OCI-LY7 (cell line): Measurements from ENCODE around the gene FBXO45. TPM values are rescaled to one million over a fixed set of nuclear protein-coding genes. Genes with fewer than 3 reads are reported as not detected.

Experiments
- BruUV-seq: library from RNA; stranded (reverse); fragments of 400-500 nt; replicated peaks from 2 replicates; lab custom pipeline; 2021; lab: Mats Ljungman, UMichigan
- CTCF ChIA-PET: fragments of 300-600 bp; sonication (Branson Sonifier 250); formaldehyde crosslinking; loops from one replicate; lab custom pipeline; 2022; ENCODE audit warnings: antibody characterized with exemption; ENCODE audit not compliant: unreplicated experiment; lab: Charles Lee
- POLR2A ChIA-PET: fragments of 300-600 bp; sonication (Branson Sonifier 250); formaldehyde crosslinking; loops from one replicate; lab custom pipeline; 2022; ENCODE audit warnings: antibody characterized with exemption; lab: Charles Lee
- DNase-seq: peaks from one replicate; pipeline ENCODE4 v3.0.0-alpha.2; 2015; ENCODE audit warnings: low spot score
- H2AFZ ChIP-seq: fragments of 200-600 bp; sonication (generic), shearing (Covaris generic); 2 replicates; pipeline ENCODE4 v1.6.1; 2014; ENCODE audit warnings: mild to moderate bottlenecking, antibody characterized with exemption, low read length, moderate library complexity
- H3K27ac ChIP-seq: fragments of 200-600 bp; sonication (generic); 2 replicates; pipeline ENCODE4 v1.5.1; 2014; ENCODE audit warnings: mixed run types, low read depth, mild to moderate bottlenecking, moderate library complexity, low read length, inconsistent platforms; ENCODE audit not compliant: poor library complexity, severe bottlenecking
- H3K36me3 ChIP-seq: fragments of 200-600 bp; sonication (generic); 2 replicates; pipeline ENCODE4 v1.6.1; 2014; ENCODE audit warnings: mild to moderate bottlenecking, antibody characterized with exemption, low read length, moderate library complexity, mixed read lengths; ENCODE audit not compliant: insufficient read depth
- H3K4me1 ChIP-seq: fragments of 200-600 bp; sonication (generic); 2 replicates; pipeline ENCODE4 v1.5.1; 2014; ENCODE audit warnings: mild to moderate bottlenecking, low read length; ENCODE audit not compliant: insufficient read depth, poor library complexity, severe bottlenecking
- H3K4me2 ChIP-seq: fragments of 200-600 bp; sonication (generic); 2 replicates; pipeline ENCODE4 v1.6.1; 2014; ENCODE audit warnings: mild to moderate bottlenecking, low read length
- H3K4me3 ChIP-seq: fragments of 200-600 bp; sonication (generic); 2 replicates; pipeline ENCODE4 v1.5.1; 2014; ENCODE audit warnings: mild to moderate bottlenecking, low read depth, low read length; ENCODE audit not compliant: poor library complexity, severe bottlenecking
- H3K79me2 ChIP-seq: fragments of 200-600 bp; sonication (generic); 2 replicates; pipeline ENCODE4 v1.6.1; 2016; ENCODE audit warnings: low read depth, mild to moderate bottlenecking, low read length, moderate library complexity, mixed read lengths; ENCODE audit not compliant: insufficient read depth
- H3K9me2 ChIP-seq: fragments of 200-600 bp; sonication (generic); 2 replicates; pipeline ENCODE4 v1.6.1; 2016; ENCODE audit warnings: mild to moderate bottlenecking, low read length, mixed read lengths; ENCODE audit not compliant: insufficient read depth
- H3K9me3 ChIP-seq: fragments of 200-600 bp; sonication (generic); 2 replicates; pipeline ENCODE4 v1.6.1; 2014; ENCODE audit warnings: mild to moderate bottlenecking, mixed run types, low read length, mixed read lengths
- H4K20me1 ChIP-seq: fragments of 200-600 bp; sonication (generic); 2 replicates; pipeline ENCODE4 v1.6.1; 2014; ENCODE audit warnings: mild to moderate bottlenecking, antibody characterized with exemption, low read length, moderate library complexity, mixed read lengths; ENCODE audit not compliant: insufficient read depth
- EZH2phosphoT487 ChIP-seq: fragments of 200-600 bp; sonication (generic); IDR thresholded peaks from 2 replicates; pipeline ENCODE4 v1.6.1; 2018; ENCODE audit warnings: low read depth, borderline replicate concordance, mild to moderate bottlenecking, mixed run types, antibody characterized with exemption, low read length, moderate library complexity, mixed read lengths
- intact Hi-C: fragments of 100-400 bp; cut with micrococcal nuclease; formaldehyde crosslinking; loops from one replicate; pipeline ENCODE4 v1.10.0; 2022; ENCODE audit not compliant: unreplicated experiment
- total RNA-seq, 2 experiments: library from RNA; depleted of rRNA in 1 of 2; stranded (reverse); fragments of >200 nt in 1 of 2; shearing (Covaris generic) in 1 of 2; gene quantifications; 2 replicates each; pipeline ENCODE4 v1.2.3, GENCODE V29; 2014 to 2022
- TF ChIP-seq, protein P1 (sequence below): fragments of 200-600 bp; sonication (generic); conservative IDR thresholded peaks from 2 replicates; pipeline ENCODE4 v1.5.1; 2014; ENCODE audit warnings: mild to moderate bottlenecking, antibody characterized with exemption, low read length, moderate library complexity, mixed read lengths

Gene FBXO45
- total RNA-seq, 2 experiments from 2014 or later = 10.6 to 15.5 TPM

DNA sequence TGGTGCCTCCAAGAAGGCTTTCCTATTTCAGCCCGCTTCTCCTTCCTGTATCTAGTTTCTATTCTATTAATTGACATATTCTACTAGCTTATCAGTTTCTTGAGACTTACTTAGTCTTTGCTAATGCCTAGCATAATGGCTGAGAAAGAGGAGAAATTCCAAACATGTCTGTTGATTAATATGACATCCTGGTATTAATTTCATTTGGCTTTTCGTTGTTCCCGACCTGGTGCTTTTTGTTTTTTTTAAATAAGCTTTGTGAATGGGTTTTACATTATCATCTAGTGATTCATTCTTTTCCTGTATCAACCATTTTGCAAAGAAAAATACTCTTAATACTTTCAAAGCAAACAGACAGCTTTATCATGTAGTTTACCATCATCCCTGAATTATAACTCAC, 13.2 kb upstream of the FBXO45 start:
- no peaks in the 10 kb centered on the region for H4K20me1 ChIP-seq
- no peak overlapping the region for H2AFZ ChIP-seq
- peaks cover 25% of the 10 kb centered on the region for H3K36me3 ChIP-seq
- no TSS peak for BruUV-seq
- H3K27ac ChIP-seq = no peak overlapping the region
- no peak overlapping the region for H3K4me2 ChIP-seq
- H3K9me3 ChIP-seq = peaks cover 4% of the 10 kb centered on the region; the same call in 1 of the 2 replicates
- intact Hi-C loops = no loop called here
- no peak for TF ChIP-seq EZH2phosphoT487
- TF ChIP-seq, protein P1, sequence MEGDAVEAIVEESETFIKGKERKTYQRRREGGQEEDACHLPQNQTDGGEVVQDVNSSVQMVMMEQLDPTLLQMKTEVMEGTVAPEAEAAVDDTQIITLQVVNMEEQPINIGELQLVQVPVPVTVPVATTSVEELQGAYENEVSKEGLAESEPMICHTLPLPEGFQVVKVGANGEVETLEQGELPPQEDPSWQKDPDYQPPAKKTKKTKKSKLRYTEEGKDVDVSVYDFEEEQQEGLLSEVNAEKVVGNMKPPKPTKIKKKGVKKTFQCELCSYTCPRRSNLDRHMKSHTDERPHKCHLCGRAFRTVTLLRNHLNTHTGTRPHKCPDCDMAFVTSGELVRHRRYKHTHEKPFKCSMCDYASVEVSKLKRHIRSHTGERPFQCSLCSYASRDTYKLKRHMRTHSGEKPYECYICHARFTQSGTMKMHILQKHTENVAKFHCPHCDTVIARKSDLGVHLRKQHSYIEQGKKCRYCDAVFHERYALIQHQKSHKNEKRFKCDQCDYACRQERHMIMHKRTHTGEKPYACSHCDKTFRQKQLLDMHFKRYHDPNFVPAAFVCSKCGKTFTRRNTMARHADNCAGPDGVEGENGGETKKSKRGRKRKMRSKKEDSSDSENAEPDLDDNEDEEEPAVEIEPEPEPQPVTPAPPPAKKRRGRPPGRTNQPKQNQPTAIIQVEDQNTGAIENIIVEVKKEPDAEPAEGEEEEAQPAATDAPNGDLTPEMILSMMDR = no peak
- no peaks in the 10 kb centered on the region for H3K9me2 ChIP-seq
- DNase-seq = no peak
- no peaks in the 10 kb centered on the region for H3K79me2 ChIP-seq
- CTCF ChIA-PET = no interaction called here
- H3K4me3 ChIP-seq = no peak overlapping the region
- POLR2A ChIA-PET = interaction anchor here (0.6 to 1.3 kb wide), 3 partner anchors 47 to 98 kb away, joined by 3 read pairs; no protein-coding TSS in a partner anchor
- peaks cover 4% of the 10 kb centered on the region for H3K4me1 ChIP-seq

DNA sequence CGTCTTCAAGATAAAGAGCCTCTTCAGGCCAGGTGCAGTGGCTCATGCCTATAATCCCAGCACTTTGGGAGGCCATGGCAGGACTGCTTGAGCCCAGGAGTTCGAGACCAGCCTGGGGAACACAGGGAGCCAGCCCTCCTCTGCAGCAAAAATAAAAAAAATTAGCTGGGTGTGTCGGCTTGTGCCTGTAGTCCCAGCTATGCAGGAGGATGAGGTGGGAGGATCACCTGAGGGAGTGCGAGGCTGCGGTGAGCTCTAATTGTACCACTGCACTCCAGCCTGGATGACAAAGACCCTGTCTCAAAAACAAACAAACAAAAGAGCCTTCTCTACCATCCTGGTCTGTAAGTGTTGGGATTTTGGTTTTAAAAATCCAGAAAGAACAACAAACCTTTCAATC, 11.2 kb upstream of the FBXO45 start:
- no peaks in the 10 kb centered on the region for H3K9me2 ChIP-seq
- H3K27ac ChIP-seq = no peak overlapping the region
- TF ChIP-seq, protein P1 = no peak
- TF ChIP-seq EZH2phosphoT487 = no peak
- intact Hi-C loops = no loop called here
- CTCF ChIA-PET = no interaction called here
- peaks cover 4% of the 10 kb centered on the region for H3K4me1 ChIP-seq
- no peak for DNase-seq
- no peak overlapping the region for H2AFZ ChIP-seq
- no peaks in the 10 kb centered on the region for H3K9me3 ChIP-seq
- no TSS peak for BruUV-seq
- no peak overlapping the region for H3K4me3 ChIP-seq
- H3K79me2 ChIP-seq = no peaks in the 10 kb centered on the region
- H4K20me1 ChIP-seq = no peaks in the 10 kb centered on the region
- POLR2A ChIA-PET = no interaction called here
- peaks cover 35% of the 10 kb centered on the region for H3K36me3 ChIP-seq
- no peak overlapping the region for H3K4me2 ChIP-seq

DNA sequence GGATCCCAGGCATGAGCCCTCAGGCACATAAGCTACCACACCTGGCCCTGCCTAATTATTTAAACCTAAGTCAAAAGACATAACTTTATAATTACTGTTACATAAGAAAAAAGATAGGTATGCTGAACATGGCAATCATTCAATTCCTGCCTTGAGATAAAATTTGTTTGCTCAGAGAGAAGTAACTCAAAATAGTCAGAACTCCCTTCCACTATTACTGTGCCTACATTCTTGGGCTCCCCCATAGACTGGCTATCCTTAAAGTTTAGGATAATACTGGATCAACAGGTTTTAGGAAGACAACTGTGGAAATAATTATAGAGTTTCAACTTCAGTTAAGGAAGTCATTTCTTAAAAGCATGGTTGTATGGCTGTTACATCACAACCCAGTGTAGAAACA, 10.0 kb upstream of the FBXO45 start:
- TF ChIP-seq EZH2phosphoT487 = no peak
- TF ChIP-seq, protein P1 = no peak
- Histone ChIP-seq H2AFZ (no peak overlapping the region), H3K36me3 (peaks cover 35% of the 10 kb centered on the region), H3K4me2 (no peak overlapping the region), H3K9me3 (no peaks in the 10 kb centered on the region), H4K20me1 (no peaks in the 10 kb centered on the region), H3K27ac (no peak overlapping the region), H3K4me3 (no peak overlapping the region), H3K9me2 (no peaks in the 10 kb centered on the region), H3K79me2 (no peaks in the 10 kb centered on the region), H3K4me1 (peaks cover 4% of the 10 kb centered on the region)
- BruUV-seq = no TSS peak
- ChIA-PET CTCF (no interaction called here), POLR2A (no interaction called here)
- intact Hi-C loops = no loop called here
- no peak for DNase-seq
